Gastroesophageal sphincter (tissue), 4 donors: Measurements from ENCODE around the gene PLK1. TPM values are rescaled to one million over a fixed set of nuclear protein-coding genes. Genes with fewer than 3 reads are reported as not detected.

Experiments used
- ATAC-seq: fragments of 150-250 bp; one replicate; pipeline ENCODE4 v1.9.1; 2016; ENCODE audit warnings: mild to moderate bottlenecking, moderate library complexity
- H3K27ac ChIP-seq, 4 donors: fragments of 200-600 bp; sonication (generic) in 3 of 4; 1 replicate in 3 of 4; 2 replicates in 1 of 4; pipeline ENCODE4 v1.5.1; 2016 to 2019
- H3K27me3 ChIP-seq: fragments of 200-600 bp; sonication (generic); one replicate; pipeline ENCODE4 v1.5.1; 2019
- H3K36me3 ChIP-seq, 2 donors: fragments of 200-600 bp; sonication (generic); one replicate each; pipeline ENCODE4 v1.5.1; 2019; ENCODE audit warnings: control low read depth in 1 of 2
- H3K4me1 ChIP-seq, 3 donors: fragments of 200-600 bp; sonication (generic); 1 replicate in 2 of 3; 2 replicates in 1 of 3; pipeline ENCODE4 v1.5.1; 2016 to 2019; ENCODE audit warnings: control low read depth in 2 of 3
- H3K4me3 ChIP-seq, 2 donors: fragments of 200-600 bp; sonication (generic); one replicate each; pipeline ENCODE4 v1.5.1; 2019; ENCODE audit warnings: mild to moderate bottlenecking in 1 of 2, moderate library complexity in 1 of 2
- H3K9me3 ChIP-seq, 3 donors: fragments of 200-600 bp; sonication (generic); one replicate each; pipeline ENCODE4 v1.5.1; 2017 to 2019; ENCODE audit warnings: control low read depth in 2 of 3
- EP300 ChIP-seq: sonication (generic); formaldehyde crosslinking; IDR thresholded peaks from one replicate; pipeline ENCODE4 v1.6.1; 2017; ENCODE audit warnings: antibody characterized with exemption, mild to moderate bottlenecking
- POLR2A ChIP-seq, 2 donors: fragments of 450-650 bp; IDR thresholded peaks; one replicate each; pipeline ENCODE4 v1.6.1; 2017; ENCODE audit warnings: antibody characterized with exemption in 2 of 2, mild to moderate bottlenecking in 2 of 2, moderate library complexity in 1 of 2
- POLR2AphosphoS5 ChIP-seq: sonication (generic); formaldehyde crosslinking; IDR thresholded peaks from one replicate; pipeline ENCODE4 v1.6.1; 2017; ENCODE audit warnings: antibody characterized with exemption
- WGBS, 2 donors: methylation state at CpG; one replicate each; pipeline ENCODE4 v1.1.5; 2018; ENCODE audit warnings: low coverage in 1 of 2; 5-methylcytosine and 5-hydroxymethylcytosine counted together
- total RNA-seq, 4 donors: library from RNA; depleted of rRNA; stranded (reverse); fragments of >200 nt; gene quantifications; one replicate each; pipeline ENCODE4 v1.1.0, GENCODE V29; 2016
- TF ChIP-seq, protein P1 (sequence below), 4 experiments: fragments of 200-600 bp in 2 of 4; fragments of 450-650 bp in 2 of 4; sonication (generic) in 1 of 4; IDR thresholded peaks; one replicate each; pipeline ENCODE4 v1.5.1; 2017 to 2019; ENCODE audit warnings: antibody characterized with exemption in 4 of 4, mild to moderate bottlenecking in 2 of 4, moderate library complexity in 2 of 4

The PLK1 gene
- total RNA-seq, 4 donors from 2014 or later: 0.94 to 3.3 (median 1.3) TPM

DNA sequence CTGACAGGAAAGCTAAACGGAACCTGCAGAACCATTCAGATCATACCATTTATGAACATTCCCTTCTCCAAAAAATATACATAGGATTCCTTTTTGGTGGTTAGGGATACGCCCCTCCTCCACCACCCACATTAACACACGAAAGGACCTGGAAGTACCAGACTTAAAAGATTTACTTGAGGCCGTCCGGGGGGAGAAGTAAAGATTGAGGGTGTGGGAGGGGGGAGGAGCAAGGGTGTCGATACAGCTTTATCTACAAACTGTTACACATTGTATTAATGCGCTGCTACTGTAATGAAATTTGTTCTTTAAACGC is 38.1 kb upstream of the PLK1 start:
- Histone ChIP-seq H3K27ac (peak overlapping the region; percentile 16 to 86 (median 83)), H3K4me1 (peaks cover 0 to 46% (median 15%) of the 10 kb centered on the region in 3 donors), H3K36me3 (peaks cover 0 to 53% of the 10 kb centered on the region in 2 donors), H3K4me3 (peak overlapping the region; percentile 55 to 95), H3K9me3 (no peaks in the 10 kb centered on the region), H3K27me3 (no peaks in the 10 kb centered on the region)
- TF ChIP-seq EP300 (no peak), POLR2AphosphoS5 (no peak), POLR2A (IDR thresholded peaks at IDR 0.05) (no peak)
- TF ChIP-seq, protein P1, sequence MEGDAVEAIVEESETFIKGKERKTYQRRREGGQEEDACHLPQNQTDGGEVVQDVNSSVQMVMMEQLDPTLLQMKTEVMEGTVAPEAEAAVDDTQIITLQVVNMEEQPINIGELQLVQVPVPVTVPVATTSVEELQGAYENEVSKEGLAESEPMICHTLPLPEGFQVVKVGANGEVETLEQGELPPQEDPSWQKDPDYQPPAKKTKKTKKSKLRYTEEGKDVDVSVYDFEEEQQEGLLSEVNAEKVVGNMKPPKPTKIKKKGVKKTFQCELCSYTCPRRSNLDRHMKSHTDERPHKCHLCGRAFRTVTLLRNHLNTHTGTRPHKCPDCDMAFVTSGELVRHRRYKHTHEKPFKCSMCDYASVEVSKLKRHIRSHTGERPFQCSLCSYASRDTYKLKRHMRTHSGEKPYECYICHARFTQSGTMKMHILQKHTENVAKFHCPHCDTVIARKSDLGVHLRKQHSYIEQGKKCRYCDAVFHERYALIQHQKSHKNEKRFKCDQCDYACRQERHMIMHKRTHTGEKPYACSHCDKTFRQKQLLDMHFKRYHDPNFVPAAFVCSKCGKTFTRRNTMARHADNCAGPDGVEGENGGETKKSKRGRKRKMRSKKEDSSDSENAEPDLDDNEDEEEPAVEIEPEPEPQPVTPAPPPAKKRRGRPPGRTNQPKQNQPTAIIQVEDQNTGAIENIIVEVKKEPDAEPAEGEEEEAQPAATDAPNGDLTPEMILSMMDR (IDR thresholded peaks at IDR 0.05): no peak
- WGBS, 2 donors: 0 to 2% methylated on average over 7 of the region's 8 CpGs
- no peak for ATAC-seq

DNA sequence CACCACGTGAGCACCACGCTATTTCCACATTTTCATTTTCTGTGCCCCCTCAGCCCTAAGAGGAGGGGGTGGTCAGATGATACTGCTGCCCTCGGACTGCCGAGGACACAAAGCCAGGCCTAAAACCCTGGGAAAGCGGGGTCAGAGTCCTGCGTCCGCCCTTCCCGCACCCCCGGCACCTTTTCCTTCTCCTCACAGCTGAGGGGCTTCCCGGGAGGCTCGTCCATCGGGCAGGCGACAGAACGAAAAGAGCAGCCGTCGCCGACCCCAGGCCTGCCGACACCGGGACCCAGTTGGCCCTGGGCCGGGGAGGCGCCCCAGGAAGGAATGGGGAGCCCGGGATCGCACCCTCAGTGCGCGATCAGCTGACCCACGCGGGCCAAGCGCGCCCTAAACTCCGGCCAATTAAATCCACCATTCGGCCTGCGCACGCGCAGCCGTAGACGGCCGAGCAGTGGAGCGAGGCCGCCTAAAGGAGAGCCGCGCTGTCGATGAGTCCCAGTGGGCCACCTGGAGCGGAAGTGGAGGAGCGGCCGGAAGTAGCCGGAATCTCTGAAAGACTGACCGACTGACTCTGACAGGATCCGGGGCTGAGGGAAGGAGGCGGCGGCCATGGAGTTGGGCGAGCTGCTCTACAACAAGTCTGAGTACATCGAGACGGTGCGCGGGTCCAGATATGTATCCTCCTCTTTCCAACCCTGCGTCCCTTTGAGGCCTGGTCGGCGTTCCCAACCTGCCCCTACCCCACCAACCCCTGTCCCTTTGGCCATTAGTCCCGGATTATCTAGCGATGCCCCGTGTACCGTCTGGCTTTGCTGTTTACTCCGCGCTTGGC is 37.5 kb upstream of the PLK1 start, which contains the start of the genes DCTN5 and PALB2:
Gene DCTN5, plus strand, starts transcription at position 536 of the 835 bp plus-strand sequence. Its CDS starts 77 bp downstream, at position 613.
Gene PALB2, minus strand, starts transcription at position 380 of the 835 bp plus-strand sequence. Its CDS starts 153 bp downstream, at position 227.
- Histone ChIP-seq H3K36me3 (peaks cover 0 to 53% of the 10 kb centered on the region in 2 donors), H3K9me3 (no peaks in the 10 kb centered on the region), H3K4me3 (peak within 1 kb of the TSS; percentile 55 to 95), H3K27ac (peak within 1 kb of the TSS; percentile 43 to 86 (median 83)), H3K4me1 (peaks cover 0 to 49% (median 15%) of the 10 kb centered on the region in 3 donors), H3K27me3 (no peaks in the 10 kb centered on the region)
- 0% methylated on average over 6 to 12 of the region's 64 CpGs for WGBS, 2 donors
- ATAC-seq: peak; percentile 100
- TF ChIP-seq, protein P1 (IDR thresholded peaks at IDR 0.05): peak in 1 of 4 experiments; percentile 24
- TF ChIP-seq POLR2A (IDR thresholded peaks at IDR 0.05): peak; percentile 44 to 58
- TF ChIP-seq EP300: no peak
- TF ChIP-seq POLR2AphosphoS5: no peak

DNA sequence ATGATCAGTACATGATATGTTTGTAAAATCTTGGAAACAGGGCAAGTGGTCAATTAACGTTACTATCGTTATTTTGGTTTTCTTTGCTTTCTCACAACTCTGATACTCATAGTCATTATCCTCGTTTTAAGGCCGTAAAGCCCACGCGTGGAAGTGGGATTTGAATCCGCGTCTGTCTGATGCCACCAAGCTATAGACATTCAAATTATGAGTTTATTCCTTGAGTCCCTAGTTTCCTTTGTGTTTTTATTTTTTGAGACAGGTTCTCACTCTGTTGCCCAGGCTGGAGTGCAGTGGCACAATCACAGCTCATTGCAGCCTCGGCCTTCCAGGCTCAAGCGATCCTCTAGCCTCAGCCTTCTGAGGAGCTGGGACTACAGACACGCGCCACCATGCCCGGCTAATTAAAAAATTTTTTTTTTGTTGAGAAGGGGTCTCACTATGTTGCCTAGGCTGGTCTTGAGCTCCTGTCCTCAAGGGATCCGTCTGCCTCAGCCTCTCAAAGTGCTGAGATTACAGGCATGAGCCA is 36.4 kb upstream of the PLK1 start:
- peak overlapping the region in 1 of 4 donors; percentile 83 for H3K27ac ChIP-seq
- peaks cover 0 to 52% of the 10 kb centered on the region in 2 donors for H3K36me3 ChIP-seq
- peak overlapping the region; percentile 55 to 95 for H3K4me3 ChIP-seq
- WGBS, 2 donors: 62 to 76% methylated on average over 12 to 14 of the region's 14 CpGs
- no peaks in the 10 kb centered on the region for H3K9me3 ChIP-seq
- peaks cover 0 to 49% (median 15%) of the 10 kb centered on the region in 3 donors for H3K4me1 ChIP-seq
- TF ChIP-seq, protein P1 (IDR thresholded peaks at IDR 0.05): no peak
- TF ChIP-seq POLR2AphosphoS5: no peak
- no peaks in the 10 kb centered on the region for H3K27me3 ChIP-seq
- no peak for ATAC-seq

DNA sequence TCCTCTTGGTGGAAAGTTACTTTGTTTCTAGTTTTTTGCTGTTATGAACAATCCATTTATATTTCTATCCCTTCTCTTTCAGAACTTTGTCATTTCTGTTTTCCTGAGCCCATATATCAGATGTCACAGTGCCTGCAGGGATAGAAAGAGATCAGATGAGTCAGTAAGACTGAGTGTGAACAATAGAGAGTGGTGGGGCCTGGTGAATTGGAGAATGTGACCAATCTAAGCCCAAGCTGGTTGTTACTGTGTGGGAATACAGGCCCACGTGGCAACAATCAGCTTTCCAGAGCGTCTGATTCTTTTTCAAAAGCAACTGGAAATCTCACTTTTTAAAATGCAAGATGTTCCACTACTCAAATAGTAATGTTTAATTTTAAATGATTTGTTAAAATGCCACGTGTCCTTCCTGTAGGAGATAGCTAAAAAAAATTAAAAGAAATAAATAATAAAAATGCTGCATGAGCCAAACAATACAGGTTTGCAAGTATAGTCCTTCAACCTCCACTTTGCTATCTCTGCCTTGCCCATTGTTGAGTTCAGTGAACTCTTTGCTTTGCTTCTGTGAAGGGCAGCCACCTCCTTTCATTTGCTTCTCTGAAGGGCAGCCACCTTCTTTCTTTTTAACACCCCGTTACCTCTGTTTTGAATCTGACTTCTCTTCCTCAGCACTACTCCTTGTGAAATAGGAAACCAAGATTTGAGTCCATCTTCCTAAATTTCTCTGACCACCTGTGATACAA is 27.8 kb upstream of the PLK1 start:
- ATAC-seq: no peak
- TF ChIP-seq POLR2AphosphoS5 (no peak), POLR2A (IDR thresholded peaks at IDR 0.05) (no peak), EP300 (no peak)
- TF ChIP-seq, protein P1 (IDR thresholded peaks at IDR 0.05): no peak
- no peak overlapping the region for H3K27ac ChIP-seq
- H3K36me3 ChIP-seq: peaks cover 0 to 66% of the 10 kb centered on the region in 2 donors
- WGBS, 2 donors: 80 to 89% methylated on average over 2 to 4 of the region's 4 CpGs
- no peak overlapping the region for H3K4me3 ChIP-seq
- no peaks in the 10 kb centered on the region for H3K9me3 ChIP-seq
- peaks cover 0 to under 1% (median 0%) of the 10 kb centered on the region in 3 donors for H3K4me1 ChIP-seq
- no peaks in the 10 kb centered on the region for H3K27me3 ChIP-seq
